Measurements from ENCODE around the gene NMNAT2. TPM values are rescaled to one million over a fixed set of nuclear protein-coding genes. Genes with fewer than 3 reads are reported as not detected.
"Not testable (repeated sequence)": the region's sequence is repeated elsewhere in the genome, so short reads cannot be mapped to it uniquely, and the experiment has no call there.

Gene NMNAT2
- total and polyA plus RNA-seq, 7 donors = 0.04 to 0.61 (median 0.38) TPM

- H3K9me3 ChIP-seq = no peaks in the 10 kb centered on the region
- 82 to 92% (median 92%) methylated on average over 3 of the region's 3 CpGs for WGBS, 3 donors
- ATAC-seq (no peak), DNase-seq (no peak)
- H3K4me3 ChIP-seq = no peak overlapping the region
- no peaks in the 10 kb centered on the region for H3K36me3 ChIP-seq (ENCODE audit: insufficient read depth in 1 of 2, low read depth in 1 of 2)
- intact Hi-C loops (cut with DNase I) = no loop called here
- no peaks in the 10 kb centered on the region for H3K4me1 ChIP-seq
- no peak for TF ChIP-seq CTCF (IDR thresholded peaks at IDR 0.05)
- H3K27me3 ChIP-seq (ENCODE audit: insufficient read depth in 3 of 3, low read length in 2 of 3) = no peaks in the 10 kb centered on the region
- H3K27ac ChIP-seq = no peak overlapping the region
These were observed 142.9 kb downstream of the NMNAT2 start for GRCh38 chr1:183275322-183275721.

- ATAC-seq = no peak
- no peaks in the 10 kb centered on the region for H3K27me3 ChIP-seq (ENCODE audit: insufficient read depth in 3 of 3, low read length in 2 of 3)
- H3K27ac ChIP-seq = no peak overlapping the region
- no peaks in the 10 kb centered on the region for H3K36me3 ChIP-seq (ENCODE audit: insufficient read depth in 1 of 2, low read depth in 1 of 2)
- DNase-seq = no peak
- no peak for TF ChIP-seq CTCF (IDR thresholded peaks at IDR 0.05)
- intact Hi-C loops (cut with DNase I) = no loop called here
- H3K4me3 ChIP-seq = no peak overlapping the region
- H3K4me1 ChIP-seq = no peaks in the 10 kb centered on the region
- no peaks in the 10 kb centered on the region for H3K9me3 ChIP-seq
- WGBS, 3 donors = 83 to 96% (median 95%) methylated on average over 3 of the region's 3 CpGs
These were observed 143.3 kb downstream of the NMNAT2 start for GRCh38 chr1:183274836-183275235.

DNA sequence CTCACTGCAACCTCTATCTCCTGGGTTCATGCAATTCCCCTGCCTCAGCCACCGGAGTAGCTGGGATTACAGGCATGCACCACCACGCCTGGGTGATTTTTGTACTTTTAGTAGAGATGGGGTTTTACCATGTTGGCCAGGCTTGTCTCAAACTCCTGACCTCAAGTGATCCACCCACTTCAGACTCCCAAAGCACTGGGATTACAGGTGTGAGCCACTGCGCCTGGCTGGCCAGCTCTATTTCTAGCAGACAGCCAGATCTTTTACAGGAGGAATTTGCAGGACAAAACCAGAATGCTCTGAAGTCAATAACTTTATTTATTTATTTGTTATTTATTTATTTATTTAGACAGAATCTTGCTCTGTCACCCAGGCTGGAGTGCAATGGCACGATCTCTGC lies 144.2 kb downstream of the NMNAT2 start:
- DNase-seq; H3K4me1 ChIP-seq; H3K9me3 ChIP-seq; H3K27ac ChIP-seq; H3K36me3 ChIP-seq (ENCODE audit: insufficient read depth in 1 of 2, low read depth in 1 of 2); H3K4me3 ChIP-seq; H3K27me3 ChIP-seq (ENCODE audit: insufficient read depth in 3 of 3, low read length in 2 of 3); ATAC-seq; intact Hi-C loops (cut with DNase I): not testable (repeated sequence)
- 95 to 99% (median 97%) methylated on average over 4 of the region's 4 CpGs for WGBS, 3 donors

DNA sequence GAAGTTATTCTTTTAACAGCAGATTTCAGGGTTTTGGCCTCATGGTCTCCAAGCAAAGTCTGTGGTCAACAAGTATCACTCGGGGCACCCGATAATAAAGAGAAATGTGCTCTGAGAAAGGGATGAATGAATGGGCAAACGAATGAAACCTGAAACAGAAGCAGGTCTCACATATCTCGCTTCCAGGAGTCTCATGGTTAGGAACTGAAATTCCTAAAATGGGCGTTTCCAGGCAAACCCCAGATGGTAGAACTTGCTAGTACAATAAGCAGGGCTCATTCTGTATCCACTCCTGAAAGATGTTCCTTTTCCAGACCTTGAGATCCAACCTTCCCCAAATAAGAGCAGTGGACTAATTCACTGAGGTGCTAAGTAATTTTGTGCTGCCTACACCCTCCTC lies 144.9 kb downstream of the NMNAT2 start:
- no peaks in the 10 kb centered on the region for H3K27me3 ChIP-seq (ENCODE audit: insufficient read depth in 3 of 3, low read length in 2 of 3)
- no peak for TF ChIP-seq CTCF (IDR thresholded peaks at IDR 0.05)
- H3K9me3 ChIP-seq = no peaks in the 10 kb centered on the region
- DNase-seq (no peak), ATAC-seq (no peak)
- no peak overlapping the region for H3K27ac ChIP-seq
- H3K36me3 ChIP-seq (ENCODE audit: insufficient read depth in 1 of 2, low read depth in 1 of 2) = no peaks in the 10 kb centered on the region
- 79 to 86% (median 86%) methylated on average over 5 of the region's 5 CpGs for WGBS, 3 donors
- no peak overlapping the region for H3K4me3 ChIP-seq
- intact Hi-C loops (cut with DNase I) = no loop called here
- no peaks in the 10 kb centered on the region for H3K4me1 ChIP-seq

DNA sequence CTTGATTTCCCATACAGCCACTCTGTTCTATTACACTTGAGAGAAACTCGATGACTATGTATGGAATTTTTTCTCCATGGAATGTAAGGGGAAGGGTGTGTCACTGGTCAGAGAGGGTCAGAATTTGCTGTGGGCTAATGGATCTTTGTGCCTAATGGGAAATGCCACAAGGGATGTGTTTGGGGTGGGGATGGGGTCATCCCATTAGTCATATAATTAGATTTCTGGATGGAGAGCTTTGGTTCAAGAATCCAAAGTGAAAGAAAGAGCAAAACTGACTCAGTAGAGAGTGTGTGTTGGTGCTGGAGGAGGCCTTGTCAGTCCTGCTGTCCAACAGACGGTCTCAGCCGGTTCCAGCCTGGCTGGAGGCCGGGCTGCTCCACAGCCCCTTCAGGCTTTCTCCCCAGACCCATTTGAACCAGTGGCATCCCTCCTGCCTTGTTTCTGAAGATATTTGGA lies 145.8 kb downstream of the NMNAT2 start:
- Histone ChIP-seq H3K27ac (no peak overlapping the region), H3K9me3 (no peaks in the 10 kb centered on the region), H3K36me3 (ENCODE audit: insufficient read depth in 1 of 2, low read depth in 1 of 2) (no peaks in the 10 kb centered on the region), H3K27me3 (ENCODE audit: insufficient read depth in 3 of 3, low read length in 2 of 3) (no peaks in the 10 kb centered on the region), H3K4me3 (no peak overlapping the region), H3K4me1 (no peaks in the 10 kb centered on the region)
- no peak for DNase-seq
- no peak for ATAC-seq
- intact Hi-C loops (cut with DNase I) = no loop called here
- TF ChIP-seq CTCF (IDR thresholded peaks at IDR 0.05) = no peak
- WGBS, 3 donors = 73 to 77% (median 76%) methylated on average over 4 of the region's 4 CpGs
